ENCODE data around the gene ITK.
"Not testable (repeated sequence)": the region's sequence is repeated elsewhere in the genome, so short reads cannot be mapped to it uniquely, and the experiment has no call there.

The ITK gene

GRCh38 chr5:157175071-157175612, 5.5 kb upstream of the ITK start:
- H3K36me3 ChIP-seq (ENCODE audit: control insufficient read depth, low read depth, low read length), result no peaks in the 10 kb centered on the region

DNA sequence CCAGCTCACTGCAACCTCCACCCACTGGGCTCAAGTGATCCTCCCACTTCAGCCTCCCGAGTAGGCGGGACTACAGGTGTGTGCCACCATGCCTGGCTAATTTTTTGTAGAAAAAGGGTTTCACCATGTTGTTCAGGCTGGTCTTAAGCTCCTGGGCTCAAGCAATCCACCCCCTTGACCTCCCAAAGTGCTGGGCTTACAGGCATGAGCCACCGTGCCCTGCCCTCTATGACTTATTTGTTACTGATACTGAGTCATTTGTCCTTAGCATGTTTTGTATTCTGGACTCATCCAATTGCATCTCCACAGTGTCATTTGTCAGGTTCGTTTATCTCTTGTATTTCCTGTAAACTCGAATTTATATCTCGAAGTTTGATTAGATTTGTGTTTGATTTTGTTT, 2.7 kb upstream of the ITK start:
- no peaks in the 10 kb centered on the region for H3K4me1 ChIP-seq (ENCODE audit: control insufficient read depth, low read depth, low read length)
- no peak overlapping the region for H3K4me3 ChIP-seq (ENCODE audit: low read length)
- H3K9ac ChIP-seq (ENCODE audit: low read length), result no peak overlapping the region
- H3K9me3 ChIP-seq (ENCODE audit: control insufficient read depth, low read depth, low read length), result no peaks in the 10 kb centered on the region
- no peaks in the 10 kb centered on the region for H3K27me3 ChIP-seq (ENCODE audit: control insufficient read depth, insufficient read depth, low read length)
- H3K36me3 ChIP-seq (ENCODE audit: control insufficient read depth, low read depth, low read length), result no peaks in the 10 kb centered on the region
- no peak overlapping the region for H3K27ac ChIP-seq (ENCODE audit: low read length)

More at GRCh38 chr5:157175071-157175612, 5.5 kb upstream of the ITK start:
- Histone ChIP-seq H3K4me1 (ENCODE audit: control insufficient read depth, low read depth, low read length) (peaks cover 3% of the 10 kb centered on the region), H3K9me3 (ENCODE audit: control insufficient read depth, low read depth, low read length) (no peaks in the 10 kb centered on the region), H3K9ac (ENCODE audit: low read length) (no peak overlapping the region), H3K27me3 (ENCODE audit: control insufficient read depth, insufficient read depth, low read length) (no peaks in the 10 kb centered on the region), H3K4me3 (ENCODE audit: low read length) (no peak overlapping the region), H3K27ac (ENCODE audit: low read length) (no peak overlapping the region)

GRCh38 chr5:157178966-157179365, 1.7 kb upstream of the ITK start:
- Histone ChIP-seq H3K4me3 (ENCODE audit: low read length) (no peak overlapping the region), H3K27ac (ENCODE audit: low read length) (no peak overlapping the region), H3K36me3 (ENCODE audit: control insufficient read depth, low read depth, low read length) (no peaks in the 10 kb centered on the region), H3K27me3 (ENCODE audit: control insufficient read depth, insufficient read depth, low read length) (no peaks in the 10 kb centered on the region), H3K9me3 (ENCODE audit: control insufficient read depth, low read depth, low read length) (no peaks in the 10 kb centered on the region), H3K4me1 (ENCODE audit: control insufficient read depth, low read depth, low read length) (no peaks in the 10 kb centered on the region), H3K9ac (ENCODE audit: low read length) (no peak overlapping the region)

DNA sequence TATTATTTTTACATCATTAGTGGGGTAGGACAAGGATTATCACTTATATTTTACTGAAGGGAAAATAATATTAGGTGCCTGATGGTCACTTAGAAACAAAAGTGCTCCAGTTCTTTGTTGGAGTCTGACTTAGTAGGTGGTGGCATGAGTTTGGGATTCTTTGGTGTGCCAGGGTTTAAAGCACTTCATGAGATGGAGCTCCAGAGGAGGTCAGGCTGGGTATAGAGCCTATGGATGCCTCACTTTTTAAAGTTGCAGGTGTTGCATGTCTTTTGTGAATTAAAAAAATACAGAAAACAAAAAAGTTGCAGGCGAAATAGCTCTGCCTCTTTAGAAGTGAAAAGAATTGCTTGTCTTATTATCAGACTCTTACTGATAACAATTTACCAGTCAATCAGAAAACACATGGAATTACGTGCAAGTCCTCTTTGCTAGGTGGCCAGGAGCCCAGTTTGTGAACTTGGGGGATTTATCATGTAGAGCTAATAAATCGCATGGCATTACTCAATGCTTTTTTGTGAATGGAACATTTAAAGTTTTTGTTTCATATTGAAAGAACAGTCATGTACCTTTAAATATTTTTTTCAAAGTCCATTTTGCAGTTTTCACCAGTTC, 1.6 kb downstream of the ITK start:
- H3K27me3 ChIP-seq (ENCODE audit: control insufficient read depth, insufficient read depth, low read length), result peaks cover 18% of the 10 kb centered on the region
- no peak overlapping the region for H3K27ac ChIP-seq (ENCODE audit: low read length)
- H3K36me3 ChIP-seq (ENCODE audit: control insufficient read depth, low read depth, low read length), result no peaks in the 10 kb centered on the region
- no peak overlapping the region for H3K4me3 ChIP-seq (ENCODE audit: low read length)
- no peak overlapping the region for H3K9ac ChIP-seq (ENCODE audit: low read length)
- H3K4me1 ChIP-seq (ENCODE audit: control insufficient read depth, low read depth, low read length), result no peaks in the 10 kb centered on the region
- no peaks in the 10 kb centered on the region for H3K9me3 ChIP-seq (ENCODE audit: control insufficient read depth, low read depth, low read length)

DNA sequence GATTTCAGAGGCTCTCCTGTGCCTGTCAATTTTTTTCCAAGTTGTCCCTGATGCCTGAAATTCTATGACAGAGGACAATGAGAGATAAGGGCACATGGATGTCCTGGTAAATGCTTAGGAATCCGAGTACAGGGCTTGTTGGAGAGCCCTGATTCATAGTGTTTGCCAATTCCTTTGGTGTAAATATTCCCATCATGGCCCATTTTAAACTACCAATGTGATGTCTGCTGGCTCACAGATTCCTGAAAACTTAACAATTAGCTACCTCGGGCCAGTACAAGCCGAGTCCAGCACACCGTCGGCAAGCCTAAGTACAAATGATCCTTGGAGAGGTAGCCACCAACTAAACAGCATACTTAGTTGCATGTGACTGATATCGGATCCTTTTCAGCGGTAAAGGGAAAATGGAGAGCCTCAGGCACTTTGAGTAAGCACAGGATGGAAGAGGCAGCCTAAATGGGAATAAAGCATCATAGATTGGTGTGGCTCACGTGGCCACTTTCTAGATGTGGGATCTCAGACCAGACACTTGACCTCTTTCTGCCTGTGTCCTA, 3.6 kb downstream of the ITK start:
- Histone ChIP-seq H3K9me3 (ENCODE audit: control insufficient read depth, low read depth, low read length) (no peaks in the 10 kb centered on the region), H3K27ac (ENCODE audit: low read length) (no peak overlapping the region), H3K4me1 (ENCODE audit: control insufficient read depth, low read depth, low read length) (no peaks in the 10 kb centered on the region), H3K9ac (ENCODE audit: low read length) (no peak overlapping the region), H3K36me3 (ENCODE audit: control insufficient read depth, low read depth, low read length) (no peaks in the 10 kb centered on the region), H3K4me3 (ENCODE audit: low read length) (no peak overlapping the region), H3K27me3 (ENCODE audit: control insufficient read depth, insufficient read depth, low read length) (peaks cover 38% of the 10 kb centered on the region)

DNA sequence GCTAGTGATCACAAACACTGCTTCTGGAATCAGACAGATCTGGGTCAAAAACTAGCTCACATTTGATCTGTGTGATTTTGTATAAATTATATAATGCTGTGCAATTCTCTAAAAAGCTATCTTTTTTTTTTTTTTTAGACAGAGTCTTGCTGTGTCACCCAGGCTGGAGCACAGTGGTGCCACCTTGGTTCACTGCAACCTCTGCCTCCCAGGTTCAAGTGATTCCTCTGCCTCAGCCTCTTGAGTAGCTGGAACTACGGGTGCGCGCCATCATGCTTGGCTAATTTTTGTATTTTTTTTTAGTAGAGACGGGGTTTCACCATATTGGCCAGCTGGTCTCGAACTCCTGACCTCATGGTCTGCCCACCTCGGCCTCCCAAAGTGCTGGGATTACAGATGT, 4.5 kb downstream of the ITK start:
- H3K27me3 ChIP-seq (ENCODE audit: control insufficient read depth, insufficient read depth, low read length), result peaks cover 45% of the 10 kb centered on the region
- H3K4me3 ChIP-seq (ENCODE audit: low read length); H3K9ac ChIP-seq (ENCODE audit: low read length); H3K4me1 ChIP-seq (ENCODE audit: control insufficient read depth, low read depth, low read length); H3K9me3 ChIP-seq (ENCODE audit: control insufficient read depth, low read depth, low read length); H3K27ac ChIP-seq (ENCODE audit: low read length); H3K36me3 ChIP-seq (ENCODE audit: control insufficient read depth, low read depth, low read length): not testable (repeated sequence)

GRCh38 chr5:157186309-157187045, 5.8 kb downstream of the ITK start:
- Histone ChIP-seq H3K27ac (ENCODE audit: low read length) (no peak overlapping the region), H3K4me1 (ENCODE audit: control insufficient read depth, low read depth, low read length) (no peaks in the 10 kb centered on the region), H3K36me3 (ENCODE audit: control insufficient read depth, low read depth, low read length) (no peaks in the 10 kb centered on the region), H3K9me3 (ENCODE audit: control insufficient read depth, low read depth, low read length) (no peaks in the 10 kb centered on the region), H3K4me3 (ENCODE audit: low read length) (no peak overlapping the region), H3K9ac (ENCODE audit: low read length) (no peak overlapping the region), H3K27me3 (ENCODE audit: control insufficient read depth, insufficient read depth, low read length) (peaks cover 45% of the 10 kb centered on the region)

GRCh38 chr5:157187046-157187754, 6.6 kb downstream of the ITK start:
- no peak overlapping the region for H3K27ac ChIP-seq (ENCODE audit: low read length)
- no peak overlapping the region for H3K9ac ChIP-seq (ENCODE audit: low read length)
- no peaks in the 10 kb centered on the region for H3K9me3 ChIP-seq (ENCODE audit: control insufficient read depth, low read depth, low read length)
- no peaks in the 10 kb centered on the region for H3K4me1 ChIP-seq (ENCODE audit: control insufficient read depth, low read depth, low read length)
- H3K4me3 ChIP-seq (ENCODE audit: low read length), result no peak overlapping the region
- H3K27me3 ChIP-seq (ENCODE audit: control insufficient read depth, insufficient read depth, low read length), result peaks cover 45% of the 10 kb centered on the region
- H3K36me3 ChIP-seq (ENCODE audit: control insufficient read depth, low read depth, low read length), result no peaks in the 10 kb centered on the region

- Histone ChIP-seq H3K27me3 (ENCODE audit: control insufficient read depth, insufficient read depth, low read length) (peaks cover 45% of the 10 kb centered on the region), H3K9ac (ENCODE audit: low read length) (no peak overlapping the region), H3K27ac (ENCODE audit: low read length) (no peak overlapping the region), H3K4me1 (ENCODE audit: control insufficient read depth, low read depth, low read length) (no peaks in the 10 kb centered on the region), H3K36me3 (ENCODE audit: control insufficient read depth, low read depth, low read length) (no peaks in the 10 kb centered on the region), H3K4me3 (ENCODE audit: low read length) (no peak overlapping the region), H3K9me3 (ENCODE audit: control insufficient read depth, low read depth, low read length) (no peaks in the 10 kb centered on the region)
Measured at GRCh38 chr5:157188270-157188669, 7.6 kb downstream of the ITK start.

GRCh38 chr5:157189223-157189622, 8.6 kb downstream of the ITK start:
- no peak overlapping the region for H3K4me3 ChIP-seq (ENCODE audit: low read length)
- H3K9ac ChIP-seq (ENCODE audit: low read length), result no peak overlapping the region
- no peak overlapping the region for H3K27ac ChIP-seq (ENCODE audit: low read length)
- peaks cover 45% of the 10 kb centered on the region for H3K27me3 ChIP-seq (ENCODE audit: control insufficient read depth, insufficient read depth, low read length)
- no peaks in the 10 kb centered on the region for H3K9me3 ChIP-seq (ENCODE audit: control insufficient read depth, low read depth, low read length)
- no peaks in the 10 kb centered on the region for H3K4me1 ChIP-seq (ENCODE audit: control insufficient read depth, low read depth, low read length)
- no peaks in the 10 kb centered on the region for H3K36me3 ChIP-seq (ENCODE audit: control insufficient read depth, low read depth, low read length)

DNA sequence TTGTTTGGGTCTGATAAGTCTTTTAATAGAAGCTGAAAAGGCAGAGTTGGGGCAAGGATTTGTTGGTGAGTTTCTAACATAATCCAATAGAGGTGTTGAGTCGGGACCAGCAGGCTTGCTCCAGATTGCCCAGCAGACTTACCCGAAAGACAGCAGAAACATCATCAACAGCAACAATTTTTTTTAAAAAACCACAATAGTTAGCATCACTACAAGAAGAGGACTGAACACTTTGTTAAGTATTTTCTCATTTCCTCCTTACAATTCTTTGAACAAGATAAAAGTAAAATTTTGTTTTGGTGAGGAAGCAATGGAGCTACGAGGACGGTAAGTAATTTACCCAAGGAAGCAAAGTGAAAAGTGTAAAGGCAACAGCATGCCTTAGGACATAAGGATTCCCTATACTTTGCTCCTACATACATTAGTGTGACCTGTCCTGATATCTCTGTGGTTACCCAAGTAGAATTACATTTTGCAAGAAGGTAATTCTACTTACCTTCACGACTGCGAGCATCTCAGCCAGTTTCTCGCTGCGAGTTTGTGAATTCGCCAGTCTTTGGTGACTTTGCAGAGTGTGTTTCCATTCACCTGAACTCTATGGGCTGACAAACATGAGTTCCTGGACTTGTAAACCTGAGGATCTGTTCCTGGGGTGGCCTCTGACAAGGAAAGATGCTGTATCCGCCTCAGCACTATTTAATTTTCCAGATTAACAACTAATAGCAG, 13.2 kb downstream of the ITK start:
- Histone ChIP-seq H3K9me3 (ENCODE audit: control insufficient read depth, low read depth, low read length) (no peaks in the 10 kb centered on the region), H3K36me3 (ENCODE audit: control insufficient read depth, low read depth, low read length) (no peaks in the 10 kb centered on the region), H3K4me1 (ENCODE audit: control insufficient read depth, low read depth, low read length) (no peaks in the 10 kb centered on the region), H3K27me3 (ENCODE audit: control insufficient read depth, insufficient read depth, low read length) (peaks cover 10% of the 10 kb centered on the region), H3K9ac (ENCODE audit: low read length) (no peak overlapping the region), H3K27ac (ENCODE audit: low read length) (no peak overlapping the region), H3K4me3 (ENCODE audit: low read length) (no peak overlapping the region)

Measured in iPS-18a (cell line).